Small intestine (tissue), 7 donors: ENCODE results near the gene BMI1. TPM values are rescaled to one million over a fixed set of nuclear protein-coding genes. Genes with fewer than 3 reads are reported as not detected.

ENCODE experiments used
- DNase-seq, 2 donors: peaks; one replicate each; pipeline versions ENCODE4 v3.0.0 to v3.0.0-alpha.2; 2013
- FAIRE-seq: peaks from 2 replicates; lab custom pipeline; 2012; peaks lifted over from hg19 to GRCh38; lab: Jason Lieb, UNC
- H3K27ac ChIP-seq, 3 donors: one replicate each; pipeline ENCODE4 v1.5.1; 2013; ENCODE audit warnings: low read length in 2 of 3, mild to moderate bottlenecking in 2 of 3, control low read depth in 1 of 3, inconsistent platforms in 1 of 3, low read depth in 1 of 3, moderate library complexity in 1 of 3
- H3K27me3 ChIP-seq, 3 donors: one replicate each; pipeline ENCODE4 v1.6.1; 2013; ENCODE audit warnings: low read length in 3 of 3, inconsistent platforms in 1 of 3; ENCODE audit not compliant: control insufficient read depth in 3 of 3, insufficient read depth in 3 of 3
- H3K36me3 ChIP-seq, 3 donors: one replicate each; pipeline ENCODE4 v1.6.1; 2013; ENCODE audit warnings: low read length in 3 of 3, inconsistent platforms in 1 of 3, low read depth in 1 of 3, mild to moderate bottlenecking in 1 of 3, moderate library complexity in 1 of 3; ENCODE audit not compliant: control insufficient read depth in 3 of 3, insufficient read depth in 2 of 3
- H3K4me1 ChIP-seq, 3 donors: one replicate each; pipeline ENCODE4 v1.6.1; 2013; ENCODE audit warnings: low read length in 2 of 3, inconsistent platforms in 1 of 3, low read depth in 1 of 3, mild to moderate bottlenecking in 1 of 3, moderate library complexity in 1 of 3; ENCODE audit not compliant: control insufficient read depth in 3 of 3, insufficient read depth in 2 of 3
- H3K4me3 ChIP-seq, 3 donors: one replicate each; pipeline ENCODE4 v1.5.1; 2013; ENCODE audit warnings: low read length in 3 of 3, control low read depth in 1 of 3, inconsistent platforms in 1 of 3, low read depth in 1 of 3, mild to moderate bottlenecking in 1 of 3, moderate library complexity in 1 of 3
- H3K9me3 ChIP-seq, 2 donors: one replicate each; pipeline ENCODE4 v1.6.1; 2013; ENCODE audit warnings: low read depth in 1 of 2, low read length in 1 of 2; ENCODE audit not compliant: control insufficient read depth in 2 of 2, insufficient read depth in 1 of 2
- WGBS, 3 donors: extraction: QIAGEN DNeasy Blood & Tissue Kit; methylation state at CpG; one replicate each; pipeline ENCODE4 v1.1.7; 2013; 5-methylcytosine and 5-hydroxymethylcytosine counted together
- polyA plus RNA-seq, 4 donors: library from polyadenylated mRNA; stranded (reverse) in 3 of 4; unstranded in 1 of 4; fragments of 200-250 nt in 3 of 4; fragments of 120-200 nt in 1 of 4; gene quantifications; one replicate each; pipeline versions ENCODE4 v1.2.1 to v1.2.3, GENCODE V29; 2013
- donor health status: healthy with polysubstance abuse.
- donor health status: control.
- donor health status: control.
- donor health status: Bipolar disorder and iron deficiency.
- donor health status: healthy.

Gene BMI1
- polyA plus RNA-seq, 4 donors, result 10.3 to 31.4 (median 19.6) TPM

GRCh38 chr10:22329150-22329549 is 8.3 kb downstream of the BMI1 start:
- H3K4me1 ChIP-seq, result peaks cover 0 to 12% (median 2%) of the 10 kb centered on the region in 3 donors
- FAIRE-seq (no peak), DNase-seq (no peak)
- peaks cover 0 to 8% of the 10 kb centered on the region in 2 donors for H3K9me3 ChIP-seq
- H3K4me3 ChIP-seq, result no peak overlapping the region
- peaks cover 0 to 3% (median 0%) of the 10 kb centered on the region in 3 donors for H3K36me3 ChIP-seq
- no peak overlapping the region for H3K27ac ChIP-seq
- H3K27me3 ChIP-seq, result peaks cover 0 to 14% (median under 1%) of the 10 kb centered on the region in 3 donors
- WGBS, 3 donors, result 96 to 99% (median 97%) methylated on average over 3 of the region's 3 CpGs

GRCh38 chr10:22332116-22332692 is 11.3 kb downstream of the BMI1 start:
- FAIRE-seq, result no peak
- WGBS, 3 donors, result 93 to 95% (median 93%) methylated on average over 7 of the region's 7 CpGs
- peaks cover 6 to 29% (median 9%) of the 10 kb centered on the region in 3 donors for H3K4me1 ChIP-seq

DNA sequence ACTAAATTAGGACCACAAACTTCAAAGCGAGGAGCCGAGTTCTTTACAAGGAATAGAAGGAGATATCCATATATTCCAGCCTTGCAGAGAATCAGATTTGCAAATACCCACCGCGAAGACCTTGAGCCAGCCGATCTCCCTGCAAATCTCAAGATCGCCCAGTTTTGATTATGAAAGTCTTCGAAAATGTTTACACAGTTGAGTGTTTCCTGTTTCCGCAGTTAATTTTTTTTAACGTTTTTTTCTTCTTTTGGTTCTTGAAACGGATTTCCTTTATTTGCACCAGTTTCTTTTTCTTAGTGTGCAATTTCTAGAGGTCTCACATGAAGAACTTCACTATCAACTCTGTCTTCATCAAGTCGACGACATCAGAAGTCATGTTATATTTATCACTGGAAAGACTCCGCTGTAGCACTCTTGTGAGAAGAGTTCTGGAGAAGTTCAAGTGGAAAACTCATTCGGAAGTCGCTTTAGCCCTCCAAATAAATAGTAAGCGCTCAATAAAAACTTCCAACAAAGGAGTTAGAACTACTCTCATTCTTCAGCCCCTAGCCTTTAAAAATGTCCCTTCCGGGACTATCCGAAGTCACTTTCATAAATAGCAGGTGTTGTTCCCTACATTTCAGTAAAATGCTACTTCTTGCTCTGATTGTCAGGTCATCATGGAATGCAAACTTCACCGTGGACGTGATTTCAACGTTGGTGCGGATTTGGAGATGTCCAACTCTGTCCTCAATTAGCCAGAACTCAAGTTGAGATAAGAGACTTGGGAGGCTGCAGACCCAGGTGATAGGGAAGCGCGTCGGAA is 12.5 kb downstream of the BMI1 start:
- FAIRE-seq, result no peak
- no peak overlapping the region for H3K4me3 ChIP-seq
- peaks cover 6 to 29% (median 9%) of the 10 kb centered on the region in 3 donors for H3K4me1 ChIP-seq

More at GRCh38 chr10:22332116-22332692, 11.3 kb downstream of the BMI1 start:
- Histone ChIP-seq H3K27me3 (peaks cover 2 to 44% (median 25%) of the 10 kb centered on the region in 3 donors), H3K36me3 (peaks cover 0 to 3% (median 0%) of the 10 kb centered on the region in 3 donors), H3K4me3 (no peak overlapping the region), H3K9me3 (peaks cover 0 to 12% of the 10 kb centered on the region in 2 donors), H3K27ac (no peak overlapping the region)
- DNase-seq, result no peak

DNA sequence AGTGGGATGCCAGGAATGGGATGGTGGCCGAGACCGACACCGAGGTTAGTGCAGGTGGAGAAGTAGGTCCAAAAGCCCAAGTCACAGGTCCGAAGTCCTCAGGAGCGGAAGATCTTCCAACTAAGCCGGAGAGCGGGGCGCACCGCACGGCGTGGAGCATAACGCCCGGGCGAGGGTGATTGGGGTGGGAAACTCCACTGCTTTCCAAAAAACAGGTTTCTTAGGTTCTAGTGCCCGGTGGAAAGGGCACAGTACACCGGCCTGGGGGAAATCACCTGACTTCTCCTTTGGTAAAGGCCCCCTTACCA is 13.0 kb downstream of the BMI1 start:
- H3K27me3 ChIP-seq, result peaks cover 2 to 58% (median 25%) of the 10 kb centered on the region in 3 donors

More for the DNA sequence above, 12.5 kb downstream of the BMI1 start:
- Histone ChIP-seq H3K9me3 (peaks cover 0 to 12% of the 10 kb centered on the region in 2 donors), H3K27ac (no peak overlapping the region), H3K27me3 (peaks cover 2 to 54% (median 25%) of the 10 kb centered on the region in 3 donors), H3K36me3 (peaks cover 0 to 3% (median 0%) of the 10 kb centered on the region in 3 donors)
- DNase-seq, result peak in 1 of 2 donors; percentile 24
- WGBS, 3 donors, result 43 to 72% (median 61%) methylated on average over 25 of the region's 25 CpGs

GRCh38 chr10:22334414-22335172 is 13.7 kb downstream of the BMI1 start:
- peaks cover 2 to 62% (median 25%) of the 10 kb centered on the region in 3 donors for H3K27me3 ChIP-seq
- 11 to 24% (median 14%) methylated on average over 62 to 73 of the region's 73 CpGs for WGBS, 3 donors
- FAIRE-seq, result no peak

More for the DNA sequence above, 13.0 kb downstream of the BMI1 start:
- 47 to 72% (median 65%) methylated on average over 16 of the region's 16 CpGs for WGBS, 3 donors
- Histone ChIP-seq H3K4me1 (peaks cover 6 to 29% (median 9%) of the 10 kb centered on the region in 3 donors), H3K4me3 (no peak overlapping the region), H3K27ac (no peak overlapping the region), H3K36me3 (peaks cover 0 to 3% (median 0%) of the 10 kb centered on the region in 3 donors), H3K9me3 (peaks cover 0 to 12% of the 10 kb centered on the region in 2 donors)
- no peak for FAIRE-seq
- DNase-seq, result no peak

GRCh38 chr10:22335173-22335933 is 14.5 kb downstream of the BMI1 start:
- DNase-seq (peak; percentile 46 to 77), FAIRE-seq (no peak)
- WGBS, 3 donors, result 2 to 3% (median 3%) methylated on average over 68 to 71 of the region's 71 CpGs
- peaks cover 2 to 62% (median 25%) of the 10 kb centered on the region in 3 donors for H3K27me3 ChIP-seq
- H3K9me3 ChIP-seq, result peaks cover 0 to 12% of the 10 kb centered on the region in 2 donors
- no peaks in the 10 kb centered on the region for H3K36me3 ChIP-seq
- no peak overlapping the region for H3K27ac ChIP-seq
- peak overlapping the region; percentile 31 to 56 (median 36) for H3K4me3 ChIP-seq
- peaks cover 6 to 33% (median 9%) of the 10 kb centered on the region in 3 donors for H3K4me1 ChIP-seq

More at GRCh38 chr10:22334414-22335172, 13.7 kb downstream of the BMI1 start:
- H3K4me1 ChIP-seq, result peaks cover 6 to 29% (median 9%) of the 10 kb centered on the region in 3 donors
- DNase-seq, result peak in 1 of 2 donors; percentile 62
- peaks cover 0 to 12% of the 10 kb centered on the region in 2 donors for H3K9me3 ChIP-seq
- no peak overlapping the region for H3K27ac ChIP-seq
- H3K36me3 ChIP-seq, result no peaks in the 10 kb centered on the region
- H3K4me3 ChIP-seq, result peak overlapping the region; percentile 31 to 56 (median 36)

- DNase-seq (peak in 1 of 2 donors; percentile 23), FAIRE-seq (no peak)
- WGBS, 3 donors, result 11 to 17% (median 13%) methylated on average over 9 of the region's 9 CpGs
- Histone ChIP-seq H3K27ac (no peak overlapping the region), H3K4me3 (no peak overlapping the region), H3K9me3 (peaks cover 0 to 12% of the 10 kb centered on the region in 2 donors), H3K27me3 (peaks cover 2 to 73% (median 29%) of the 10 kb centered on the region in 3 donors), H3K36me3 (no peaks in the 10 kb centered on the region), H3K4me1 (peaks cover 6 to 37% (median 9%) of the 10 kb centered on the region in 3 donors)
Observed at GRCh38 chr10:22338185-22338900, 17.4 kb downstream of the BMI1 start.
